Astrocyte (in vitro differentiated cells and primary cell): Measurements from ENCODE around the gene GPC5. TPM values are rescaled to one million over a fixed set of nuclear protein-coding genes. Genes with fewer than 3 reads are reported as not detected.
"Not testable (repeated sequence)": the region's sequence is repeated elsewhere in the genome, so short reads cannot be mapped to it uniquely, and the experiment has no call there.

Experiments used
- DNase-seq: peaks from one replicate; pipeline ENCODE4 v3.0.0-alpha.2; 2010; ENCODE audit warnings: low read depth
- FAIRE-seq: peaks from 2 replicates; lab custom pipeline; 2011; peaks lifted over from hg19 to GRCh38; lab: Jason Lieb, UNC
- H2AFZ ChIP-seq: 2 replicates; pipeline ENCODE4 v1.6.0; 2012; ENCODE audit warnings: low read depth, low read length, inconsistent platforms
- H3K27ac ChIP-seq: 2 replicates; pipeline ENCODE4 v1.5.1; 2011; ENCODE audit warnings: low read depth, low read length, inconsistent platforms
- H3K27me3 ChIP-seq: 2 replicates; pipeline ENCODE4 v1.6.0; 2011; ENCODE audit warnings: low read length, inconsistent platforms; ENCODE audit not compliant: insufficient read depth
- H3K36me3 ChIP-seq: 2 replicates; pipeline ENCODE4 v1.5.1; 2011; ENCODE audit warnings: low read length, inconsistent platforms; ENCODE audit not compliant: insufficient read depth
- H3K4me1 ChIP-seq: 2 replicates; pipeline ENCODE4 v1.5.1; 2011; ENCODE audit warnings: low read length, inconsistent platforms; ENCODE audit not compliant: insufficient read depth
- H3K4me2 ChIP-seq: 2 replicates; pipeline ENCODE4 v1.6.0; 2012; ENCODE audit warnings: low read length, inconsistent platforms
- H3K4me3 ChIP-seq: 2 replicates; pipeline ENCODE4 v1.5.1; 2011; ENCODE audit warnings: low read depth, mild to moderate bottlenecking, low read length, inconsistent platforms; ENCODE audit not compliant: insufficient read depth
- H3K79me2 ChIP-seq: 2 replicates; pipeline ENCODE4 v1.6.0; 2012; ENCODE audit warnings: mild to moderate bottlenecking, low read length, inconsistent platforms; ENCODE audit not compliant: insufficient read depth
- H3K9ac ChIP-seq: 2 replicates; pipeline ENCODE4 v1.6.0; 2012; ENCODE audit warnings: mild to moderate bottlenecking, low read length, inconsistent platforms
- H3K9me3 ChIP-seq: 2 replicates; pipeline ENCODE4 v1.5.1; 2012; ENCODE audit warnings: low read depth, mild to moderate bottlenecking, low read length, inconsistent platforms; ENCODE audit not compliant: insufficient read depth
- H4K20me1 ChIP-seq: 2 replicates; pipeline ENCODE4 v1.6.0; 2012; ENCODE audit warnings: low read length, inconsistent platforms; ENCODE audit not compliant: insufficient read depth
- H3K27ac Mint-ChIP-seq: one replicate; pipeline ENCODE4 v1.8.0; 2021; ENCODE audit warnings: mild to moderate bottlenecking, mixed read lengths; ENCODE audit not compliant: unreplicated experiment
- H3K27me3 Mint-ChIP-seq: one replicate; pipeline ENCODE4 v1.8.0; 2021; ENCODE audit warnings: low read depth, mixed read lengths; ENCODE audit not compliant: unreplicated experiment
- H3K36me3 Mint-ChIP-seq: one replicate; pipeline ENCODE4 v1.8.0; 2021; ENCODE audit warnings: low read depth, mixed read lengths; ENCODE audit not compliant: unreplicated experiment
- H3K4me1 Mint-ChIP-seq: one replicate; pipeline ENCODE4 v1.8.0; 2021; ENCODE audit warnings: low read depth, mixed read lengths; ENCODE audit not compliant: unreplicated experiment
- H3K4me3 Mint-ChIP-seq: one replicate; pipeline ENCODE4 v1.8.0; 2021; ENCODE audit warnings: mild to moderate bottlenecking, moderate library complexity, mixed read lengths; ENCODE audit not compliant: unreplicated experiment
- H3K9me3 Mint-ChIP-seq: one replicate; pipeline ENCODE4 v1.8.0; 2021; ENCODE audit warnings: mild to moderate bottlenecking, mixed read lengths; ENCODE audit not compliant: unreplicated experiment
- EZH2 ChIP-seq: IDR thresholded peaks from 2 replicates; pipeline ENCODE4 v1.6.1; 2012; ENCODE audit warnings: mild to moderate bottlenecking, low read length, inconsistent platforms; ENCODE audit not compliant: insufficient read depth
- total RNA-seq: library from RNA; stranded (reverse); gene quantifications from 2 replicates; pipeline ENCODE4 v1.2.1, GENCODE V29; 2021
- TF ChIP-seq, protein P1 (sequence below): IDR thresholded peaks from 2 replicates; pipeline ENCODE4 v1.5.1; 2011; ENCODE audit warnings: low read depth, mild to moderate bottlenecking, inconsistent platforms, low read length, moderate library complexity; ENCODE audit not compliant: insufficient read depth

GPC5 gene
- total RNA-seq, 1 donor from 2014 or later: 1.1 TPM

DNA sequence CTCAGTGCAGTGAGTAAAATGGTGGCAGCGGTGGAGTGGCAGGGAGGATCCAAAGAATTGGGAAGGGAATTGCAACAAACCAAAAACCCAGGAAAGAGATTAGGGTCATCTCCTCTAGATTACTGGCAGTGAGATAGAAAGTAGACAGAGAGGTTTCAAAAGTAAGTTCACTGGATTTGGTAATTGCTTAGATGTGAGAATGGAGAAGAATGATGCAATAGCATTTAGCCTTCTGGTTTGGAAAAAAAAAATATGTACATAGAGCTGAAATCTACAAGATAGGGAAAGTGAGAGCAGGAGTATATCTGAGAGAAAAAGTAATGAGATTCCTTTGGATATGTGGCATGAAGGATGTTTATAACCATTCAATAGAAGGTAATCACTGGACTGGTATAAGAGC lies 1345.6 kb downstream of the GPC5 start:
- Histone ChIP-seq H3K27me3 (no peaks in the 10 kb centered on the region), H3K9me3 (no peaks in the 10 kb centered on the region), H3K4me3 (no peak overlapping the region), H3K36me3 (no peaks in the 10 kb centered on the region), H3K9ac (no peak overlapping the region), H2AFZ (no peak overlapping the region), H3K4me1 (no peaks in the 10 kb centered on the region), H3K79me2 (no peaks in the 10 kb centered on the region), H3K27ac (no peak overlapping the region), H3K4me2 (no peak overlapping the region), H4K20me1 (no peaks in the 10 kb centered on the region)
- H3K9me3 Mint-ChIP-seq: no peaks in the 10 kb centered on the region
- H3K4me3 Mint-ChIP-seq: no peak overlapping the region
- DNase-seq (no peak), FAIRE-seq (no peak)
- no peaks in the 10 kb centered on the region for H3K36me3 Mint-ChIP-seq
- no peaks in the 10 kb centered on the region for H3K27me3 Mint-ChIP-seq
- TF ChIP-seq, protein P1, sequence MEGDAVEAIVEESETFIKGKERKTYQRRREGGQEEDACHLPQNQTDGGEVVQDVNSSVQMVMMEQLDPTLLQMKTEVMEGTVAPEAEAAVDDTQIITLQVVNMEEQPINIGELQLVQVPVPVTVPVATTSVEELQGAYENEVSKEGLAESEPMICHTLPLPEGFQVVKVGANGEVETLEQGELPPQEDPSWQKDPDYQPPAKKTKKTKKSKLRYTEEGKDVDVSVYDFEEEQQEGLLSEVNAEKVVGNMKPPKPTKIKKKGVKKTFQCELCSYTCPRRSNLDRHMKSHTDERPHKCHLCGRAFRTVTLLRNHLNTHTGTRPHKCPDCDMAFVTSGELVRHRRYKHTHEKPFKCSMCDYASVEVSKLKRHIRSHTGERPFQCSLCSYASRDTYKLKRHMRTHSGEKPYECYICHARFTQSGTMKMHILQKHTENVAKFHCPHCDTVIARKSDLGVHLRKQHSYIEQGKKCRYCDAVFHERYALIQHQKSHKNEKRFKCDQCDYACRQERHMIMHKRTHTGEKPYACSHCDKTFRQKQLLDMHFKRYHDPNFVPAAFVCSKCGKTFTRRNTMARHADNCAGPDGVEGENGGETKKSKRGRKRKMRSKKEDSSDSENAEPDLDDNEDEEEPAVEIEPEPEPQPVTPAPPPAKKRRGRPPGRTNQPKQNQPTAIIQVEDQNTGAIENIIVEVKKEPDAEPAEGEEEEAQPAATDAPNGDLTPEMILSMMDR: no peak
- TF ChIP-seq EZH2: no peak
- H3K27ac Mint-ChIP-seq: no peak overlapping the region
- H3K4me1 Mint-ChIP-seq: peaks cover 5% of the 10 kb centered on the region

DNA sequence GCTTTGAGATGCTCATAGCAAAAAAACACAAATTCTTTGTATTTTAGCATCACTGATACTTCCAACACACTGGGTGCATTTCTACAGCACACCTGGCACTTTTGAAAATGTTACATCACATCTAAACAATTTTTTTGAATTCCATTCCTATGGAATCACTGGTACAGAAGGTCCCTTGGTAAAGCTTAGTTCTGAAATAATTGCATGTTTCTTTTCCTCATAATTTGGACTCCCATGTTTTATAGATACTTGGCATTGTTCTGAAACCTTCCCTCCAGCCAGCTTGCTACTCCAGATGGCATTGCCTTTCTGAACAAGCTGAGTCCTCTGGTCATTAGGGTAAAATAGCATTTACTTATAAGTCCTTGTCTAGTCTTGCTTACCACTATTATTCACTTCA lies 1346.8 kb downstream of the GPC5 start:
- H3K9me3 Mint-ChIP-seq: no peaks in the 10 kb centered on the region

DNA sequence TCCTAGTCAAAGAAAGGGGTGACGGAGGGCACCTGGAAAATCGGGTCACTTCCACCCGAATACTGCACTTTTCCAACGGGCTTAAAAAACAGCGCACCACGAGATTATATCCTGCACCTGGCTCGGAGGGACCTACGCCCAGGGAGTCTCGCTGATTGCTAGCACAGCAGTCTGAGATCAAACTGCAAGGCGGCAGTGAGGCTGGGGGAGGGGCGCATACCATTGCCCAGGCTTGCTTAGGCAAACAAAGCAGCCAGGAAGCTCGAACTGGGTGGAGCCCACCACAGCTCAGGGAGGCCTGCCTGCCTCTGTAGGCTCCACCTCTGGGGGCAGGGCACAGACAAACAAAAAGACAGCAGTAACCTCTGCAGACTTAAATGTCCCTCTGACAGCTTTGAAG lies 1354.3 kb downstream of the GPC5 start:
- not testable (repeated sequence) for H3K9me3 ChIP-seq, H3K27ac Mint-ChIP-seq, H3K4me2 ChIP-seq, DNase-seq, H2AFZ ChIP-seq, H3K4me1 ChIP-seq, H3K4me3 ChIP-seq, H3K27me3 ChIP-seq, H3K27me3 Mint-ChIP-seq, H3K9me3 Mint-ChIP-seq, H3K4me1 Mint-ChIP-seq, H3K27ac ChIP-seq, FAIRE-seq, H4K20me1 ChIP-seq, H3K36me3 Mint-ChIP-seq, H3K4me3 Mint-ChIP-seq, H3K9ac ChIP-seq, H3K79me2 ChIP-seq, H3K36me3 ChIP-seq

More for the DNA sequence above, 1346.8 kb downstream of the GPC5 start:
- Histone ChIP-seq H3K4me3 (no peak overlapping the region), H3K9me3 (no peaks in the 10 kb centered on the region), H2AFZ (no peak overlapping the region), H3K79me2 (no peaks in the 10 kb centered on the region), H3K36me3 (no peaks in the 10 kb centered on the region), H3K27ac (no peak overlapping the region), H3K27me3 (no peaks in the 10 kb centered on the region), H3K4me2 (no peak overlapping the region), H4K20me1 (no peaks in the 10 kb centered on the region), H3K4me1 (no peaks in the 10 kb centered on the region), H3K9ac (no peak overlapping the region)
- Mint-ChIP-seq H3K27ac (no peak overlapping the region), H3K36me3 (no peaks in the 10 kb centered on the region), H3K4me3 (no peak overlapping the region), H3K4me1 (peaks cover 5% of the 10 kb centered on the region), H3K27me3 (no peaks in the 10 kb centered on the region)
- no peak for TF ChIP-seq EZH2
- TF ChIP-seq, protein P1: no peak
- FAIRE-seq (no peak), DNase-seq (peak; percentile 10)
